ENCODE data around the gene PARD6B.

The PARD6B gene

GRCh38 chr20:50724112-50724725 is 7.2 kb upstream of the PARD6B start:
- no peak for DNase-seq

GRCh38 chr20:50724851-50725723 is 6.3 kb upstream of the PARD6B start:
- DNase-seq, result peak; percentile 94

- no peak for DNase-seq
Observed at GRCh38 chr20:50725724-50726005, 5.7 kb upstream of the PARD6B start.

GRCh38 chr20:50726955-50727791 is 4.2 kb upstream of the PARD6B start:
- no peak for DNase-seq

GRCh38 chr20:50727792-50728485 is 3.4 kb upstream of the PARD6B start:
- no peak for DNase-seq

GRCh38 chr20:50728486-50728980 is 2.8 kb upstream of the PARD6B start:
- no peak for DNase-seq

GRCh38 chr20:50728981-50729874 is 2.2 kb upstream of the PARD6B start:
- DNase-seq, result peak; percentile 19

GRCh38 chr20:50729901-50730764 is 1.2 kb upstream of the PARD6B start:
- DNase-seq, result peak; percentile 20

- DNase-seq, result no peak
Observed at GRCh38 chr20:50730765-50731054, 670 bp upstream of the PARD6B start.

- no peak for DNase-seq
Observed at GRCh38 chr20:50731930-50732690, 730 bp downstream of the PARD6B start.

- no peak for DNase-seq
Observed at GRCh38 chr20:50733644-50734349, 2.4 kb downstream of the PARD6B start.

GRCh38 chr20:50734730-50735679 is 3.6 kb downstream of the PARD6B start:
- DNase-seq, result no peak

GRCh38 chr20:50735813-50736212 is 4.4 kb downstream of the PARD6B start:
- peak; percentile 29 for DNase-seq

- DNase-seq, result no peak
Observed at GRCh38 chr20:50737352-50737751, 6.0 kb downstream of the PARD6B start.

GRCh38 chr20:50743087-50743486 is 11.7 kb downstream of the PARD6B start:
- no peak for DNase-seq

GRCh38 chr20:50744143-50744792 is 12.9 kb downstream of the PARD6B start:
- peak; percentile 85 for DNase-seq

- no peak for DNase-seq
Observed at GRCh38 chr20:50745634-50746137, 14.3 kb downstream of the PARD6B start.

All from HCEC 1CT (cell line).